GM12864 (cell line): ENCODE measurements around the gene QRFP.

Source experiments
- DNase-seq: peaks from one replicate; pipeline ENCODE4 v3.0.0-alpha.2; 2011; ENCODE audit warnings: low read depth
- H3K4me3 ChIP-seq: 2 replicates; pipeline ENCODE4 v1.5.1; 2011; ENCODE audit warnings: mild to moderate bottlenecking, low read depth, low read length, control low read depth
- CTCF ChIP-seq: IDR thresholded peaks from 2 replicates; pipeline ENCODE4 v1.5.1; 2011; ENCODE audit warnings: low read depth, mild to moderate bottlenecking, moderate library complexity, low read length, control low read depth, inconsistent platforms; ENCODE audit errors: missing control alignments

QRFP gene

GRCh38 chr9:130877300-130877699 lies 19.3 kb downstream of the QRFP start:
- DNase-seq: no peak
- TF ChIP-seq CTCF: no peak
- no peak overlapping the region for H3K4me3 ChIP-seq

- DNase-seq: no peak
- TF ChIP-seq CTCF: no peak
- no peak overlapping the region for H3K4me3 ChIP-seq
Observed at GRCh38 chr9:130874783-130875182, 21.8 kb downstream of the QRFP start.

GRCh38 chr9:130873966-130874365 lies 22.6 kb downstream of the QRFP start:
- H3K4me3 ChIP-seq: no peak overlapping the region
- DNase-seq: no peak
- TF ChIP-seq CTCF: no peak

- no peak for DNase-seq
- TF ChIP-seq CTCF: no peak
- no peak overlapping the region for H3K4me3 ChIP-seq
Observed at GRCh38 chr9:130872912-130873503, 23.6 kb downstream of the QRFP start.

DNA sequence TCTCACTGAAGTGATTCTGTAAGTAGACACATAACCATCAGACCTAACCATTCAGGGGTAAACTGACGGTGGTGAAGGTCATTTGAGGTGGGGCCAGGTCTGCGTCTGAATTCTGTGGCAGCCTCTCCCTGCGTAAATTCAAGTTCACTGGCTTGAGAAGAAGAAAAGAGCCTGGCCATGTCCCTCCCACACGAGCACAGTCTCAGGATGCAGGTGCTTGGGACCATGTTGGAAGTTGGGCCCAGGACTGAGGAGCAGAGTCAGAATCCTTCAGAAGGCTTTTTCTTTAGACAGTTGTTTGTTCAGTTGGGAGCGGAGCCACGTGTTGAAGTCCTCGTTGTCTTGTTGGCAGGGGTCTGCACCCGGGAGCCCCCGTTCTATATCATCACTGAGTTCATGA lies 24.1 kb downstream of the QRFP start:
- no peak overlapping the region for H3K4me3 ChIP-seq
- TF ChIP-seq CTCF: no peak
- no peak for DNase-seq

DNA sequence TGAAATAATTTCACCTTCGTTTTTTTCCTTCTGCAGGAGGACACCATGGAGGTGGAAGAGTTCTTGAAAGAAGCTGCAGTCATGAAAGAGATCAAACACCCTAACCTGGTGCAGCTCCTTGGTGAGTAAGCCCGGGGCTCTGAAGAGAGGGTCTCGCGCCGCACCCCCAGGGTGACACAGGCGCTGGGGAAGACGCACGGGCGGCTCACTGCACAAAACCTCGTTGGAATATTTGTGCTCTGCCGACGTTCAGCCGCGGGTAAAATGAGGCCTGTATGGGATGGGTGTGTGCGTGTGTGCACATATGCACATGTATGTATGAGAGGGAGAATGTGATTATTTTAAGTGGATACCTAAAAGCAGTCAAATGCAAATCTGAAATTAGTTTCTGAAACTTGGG lies 24.5 kb downstream of the QRFP start:
- no peak overlapping the region for H3K4me3 ChIP-seq
- no peak for TF ChIP-seq CTCF
- no peak for DNase-seq

DNA sequence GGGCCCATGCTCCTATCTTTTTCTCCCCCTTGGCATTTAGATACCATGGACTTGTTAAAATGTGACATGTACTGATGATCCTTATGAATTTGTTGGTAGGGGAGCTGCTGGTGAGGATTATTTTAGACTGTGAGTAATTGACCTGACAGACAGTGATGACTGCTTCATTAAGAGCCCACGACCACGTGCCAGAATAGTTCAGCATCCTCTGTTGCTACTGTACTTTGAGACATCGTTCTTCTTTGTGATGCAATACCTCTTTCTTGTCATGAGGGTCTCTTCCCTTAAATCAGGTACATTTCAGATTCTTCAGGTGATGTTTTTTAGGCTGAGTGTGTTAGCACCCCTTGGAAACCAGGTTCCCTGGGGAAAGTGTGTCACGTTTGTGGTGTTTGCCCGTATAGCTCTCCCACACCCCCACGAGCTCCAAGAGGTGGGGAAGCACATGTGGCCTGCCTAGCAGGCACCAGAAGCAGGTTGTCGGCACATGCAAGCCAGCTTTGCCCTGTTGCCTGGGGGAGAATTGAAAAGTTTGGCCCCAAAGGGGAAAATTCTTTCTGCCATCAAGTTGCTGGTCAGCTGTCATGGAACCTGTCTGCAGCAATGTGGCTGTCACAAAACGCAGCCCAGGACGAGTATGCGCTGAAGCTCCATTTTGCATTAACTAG lies 25.1 kb downstream of the QRFP start:
- DNase-seq: no peak
- no peak overlapping the region for H3K4me3 ChIP-seq
- TF ChIP-seq CTCF: no peak
